Measurements from ENCODE around the gene HSPA12B.
A peak's percentile ranks its signal among the peaks of the same experiment; 100 is the strongest.
"Not testable (repeated sequence)": the region's sequence is repeated elsewhere in the genome, so short reads cannot be mapped to it uniquely, and the experiment has no call there.

Gene HSPA12B

DNA sequence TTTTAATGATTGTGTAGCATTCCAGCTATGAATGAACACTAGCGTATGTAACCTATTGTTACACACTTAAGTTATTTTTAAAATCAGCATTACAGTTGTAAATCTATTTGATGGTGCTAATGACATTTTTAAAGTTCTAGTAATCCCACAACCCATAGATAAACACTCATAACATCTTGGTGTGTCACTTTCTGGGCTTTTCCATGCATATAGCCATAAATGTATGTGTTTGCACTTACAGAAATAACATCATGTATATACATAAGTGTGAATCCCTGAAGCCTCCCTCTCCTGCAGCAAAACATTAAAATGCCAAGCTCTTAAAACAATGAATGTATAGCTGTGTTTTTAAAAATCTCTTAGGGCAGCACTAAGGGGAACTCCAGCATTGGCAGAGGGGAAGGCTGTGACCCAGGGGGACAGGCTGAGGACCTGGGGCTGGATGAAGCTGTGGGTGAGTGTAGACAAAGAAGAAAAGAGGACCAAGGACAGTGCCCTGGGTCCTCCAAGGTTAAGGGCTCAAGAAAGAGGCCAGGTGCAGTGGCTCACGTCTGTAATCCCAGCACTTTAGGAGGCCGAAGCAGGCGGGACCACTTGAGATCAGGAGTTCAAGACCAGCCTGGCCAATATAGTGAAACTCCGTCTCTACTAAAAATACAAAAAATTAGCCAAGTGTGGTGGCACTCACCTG lies 55.0 kb downstream of the HSPA12B start:
- DNase-seq (no peak), ATAC-seq (no peak)

DNA sequence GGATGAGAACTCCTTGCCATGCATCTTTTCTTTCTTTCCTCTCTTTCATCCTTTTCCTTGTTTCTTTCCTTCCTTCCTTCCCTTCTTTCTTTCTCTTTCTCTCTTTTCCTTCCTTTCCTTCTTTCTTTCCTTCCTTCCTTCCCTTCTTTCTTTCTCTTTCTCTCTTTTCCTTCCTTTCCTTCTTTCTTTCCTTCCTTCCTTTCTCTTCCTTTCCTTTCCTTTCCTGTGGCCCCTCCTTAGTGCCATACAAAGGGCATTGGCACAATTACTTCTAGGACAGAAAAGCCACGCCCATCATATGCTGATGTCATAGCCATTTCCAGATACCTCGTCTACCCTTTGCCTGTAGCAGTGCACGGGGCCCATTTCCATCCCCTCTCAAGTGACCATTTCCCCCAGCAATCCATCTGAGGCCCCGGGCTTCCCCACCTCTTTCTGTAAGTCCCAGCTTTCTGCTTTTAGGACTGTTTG lies 56.2 kb downstream of the HSPA12B start:
- DNase-seq (no peak), ATAC-seq (no peak)

DNA sequence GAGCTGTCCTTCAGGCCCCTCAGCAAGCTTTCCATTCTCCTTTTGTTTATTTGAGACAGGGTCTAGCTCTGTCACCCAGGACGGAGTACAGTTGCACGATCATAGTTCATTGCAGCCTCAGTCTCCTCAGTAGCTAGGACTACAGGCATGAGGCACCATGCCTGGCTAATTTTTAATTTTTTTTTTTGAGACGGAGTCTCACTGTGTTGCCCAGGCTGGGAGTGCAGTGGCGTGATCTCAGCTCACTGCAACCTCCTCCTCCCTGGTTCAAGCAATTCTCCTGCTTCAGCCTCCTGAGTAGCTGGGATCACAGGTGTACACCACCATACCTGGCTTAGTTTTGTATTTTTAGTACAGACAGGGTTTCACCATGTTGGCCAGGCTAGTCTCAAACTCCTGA lies 56.7 kb downstream of the HSPA12B start:
- not testable (repeated sequence) for ATAC-seq, DNase-seq

DNA sequence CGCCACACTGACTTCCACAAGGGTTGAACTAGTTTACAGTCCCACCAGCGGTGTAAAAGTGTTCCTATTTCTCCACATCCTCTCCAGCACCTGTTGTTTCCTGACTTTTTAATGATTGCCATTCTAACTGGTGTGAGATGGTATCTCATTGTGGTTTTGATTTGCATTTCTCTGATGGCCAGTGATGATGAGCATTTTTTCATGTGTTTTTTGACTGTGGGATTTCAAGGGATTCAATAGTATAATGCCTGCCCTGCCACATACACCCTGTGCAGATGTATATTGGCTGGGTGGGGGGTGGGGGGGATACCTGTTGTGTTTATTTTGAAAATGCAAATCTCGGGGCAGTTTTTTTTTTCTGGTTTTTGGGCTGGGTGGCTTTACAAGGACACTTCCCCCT lies 61.7 kb downstream of the HSPA12B start:
- ATAC-seq, DNase-seq: not testable (repeated sequence)

DNA sequence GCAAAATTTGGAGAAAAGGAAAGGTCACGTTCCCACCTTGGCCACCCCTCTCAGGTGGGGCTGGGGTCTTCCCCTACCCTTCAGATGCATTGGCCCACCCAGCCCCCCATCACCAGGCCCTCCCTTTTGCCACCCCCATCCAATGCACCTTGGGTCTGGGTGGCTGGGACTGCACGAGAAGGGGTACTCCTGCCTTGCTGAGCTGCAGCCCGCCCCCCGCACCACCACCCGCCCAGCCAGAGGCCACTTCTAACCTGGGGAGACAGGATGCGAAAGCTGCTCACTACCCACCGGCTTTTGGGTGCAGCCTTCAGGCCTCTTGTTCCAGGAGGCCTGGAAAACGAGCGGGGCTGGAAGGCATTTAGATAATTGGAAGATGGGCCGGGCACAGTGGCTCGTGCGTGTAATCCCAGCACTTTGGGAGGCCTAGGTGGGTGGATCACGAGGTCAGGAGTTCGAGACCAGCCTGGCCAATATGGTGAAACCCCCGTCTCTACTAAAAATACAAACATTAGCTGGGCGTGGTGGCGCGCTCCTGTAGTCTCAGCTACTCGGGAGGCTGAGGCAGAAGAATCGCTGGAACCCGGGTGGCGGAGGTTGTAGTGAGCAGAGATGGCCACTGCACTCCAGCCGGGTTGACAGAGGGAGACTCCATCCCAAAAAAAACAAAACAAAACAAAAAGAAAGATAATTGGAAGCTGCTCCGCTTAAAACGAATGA lies 62.4 kb downstream of the HSPA12B start:
- DNase-seq, result no peak
- no peak for ATAC-seq

DNA sequence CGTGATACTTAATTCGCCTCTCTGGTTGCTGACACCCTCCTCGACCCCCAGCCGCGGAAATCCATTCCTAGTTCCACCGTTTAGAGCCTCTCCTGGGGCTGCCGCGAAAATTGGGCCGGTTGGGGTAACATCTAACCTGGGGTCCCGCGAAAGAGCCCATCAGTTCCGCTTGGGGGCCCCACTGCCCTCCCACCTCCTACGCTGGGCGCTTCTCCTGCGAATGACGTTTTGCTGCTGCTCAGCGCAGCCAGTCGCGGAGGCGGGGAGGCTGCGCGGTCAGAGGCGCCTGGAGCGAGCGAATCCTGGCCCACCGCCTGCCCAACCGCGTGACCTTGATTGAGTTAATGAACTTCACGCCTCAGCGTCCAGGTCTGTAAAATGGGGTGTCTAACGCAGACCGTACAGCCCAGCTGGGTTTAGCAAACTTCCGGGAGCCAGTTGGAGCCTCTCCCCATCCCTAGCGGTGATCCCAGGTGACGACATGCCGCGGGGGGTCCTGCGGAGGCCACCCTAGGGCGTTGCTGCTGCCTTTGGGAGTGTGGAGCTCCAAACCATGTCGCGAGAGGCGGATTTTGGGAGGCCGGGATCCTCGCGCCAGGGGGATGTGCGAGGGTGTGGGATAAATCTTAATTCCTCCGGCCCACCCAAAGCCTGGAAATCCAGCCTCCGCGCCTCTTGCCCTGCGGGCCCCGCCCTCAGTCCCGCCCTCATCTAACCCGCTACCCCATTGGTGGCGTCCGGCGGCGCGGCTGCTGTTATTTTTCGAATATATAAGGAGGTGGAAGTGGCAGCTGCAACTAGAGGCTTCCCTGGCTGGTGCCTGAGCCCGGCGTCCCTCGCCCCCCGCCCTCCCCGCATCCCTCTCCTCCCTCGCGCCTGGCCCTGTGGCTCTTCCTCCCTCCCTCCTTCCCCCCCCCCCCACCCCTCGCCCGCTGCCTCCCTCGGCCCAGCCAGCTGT lies 63.3 kb downstream of the HSPA12B start, which contains the start of gene CDC25B:
TSS of gene CDC25B (plus strand) at position 800 of the 958 bp plus-strand sequence. CDS start 222 bp downstream, outside the sequence.
- ATAC-seq, result peak; percentile 82
- peak; percentile 92 for DNase-seq

DNA sequence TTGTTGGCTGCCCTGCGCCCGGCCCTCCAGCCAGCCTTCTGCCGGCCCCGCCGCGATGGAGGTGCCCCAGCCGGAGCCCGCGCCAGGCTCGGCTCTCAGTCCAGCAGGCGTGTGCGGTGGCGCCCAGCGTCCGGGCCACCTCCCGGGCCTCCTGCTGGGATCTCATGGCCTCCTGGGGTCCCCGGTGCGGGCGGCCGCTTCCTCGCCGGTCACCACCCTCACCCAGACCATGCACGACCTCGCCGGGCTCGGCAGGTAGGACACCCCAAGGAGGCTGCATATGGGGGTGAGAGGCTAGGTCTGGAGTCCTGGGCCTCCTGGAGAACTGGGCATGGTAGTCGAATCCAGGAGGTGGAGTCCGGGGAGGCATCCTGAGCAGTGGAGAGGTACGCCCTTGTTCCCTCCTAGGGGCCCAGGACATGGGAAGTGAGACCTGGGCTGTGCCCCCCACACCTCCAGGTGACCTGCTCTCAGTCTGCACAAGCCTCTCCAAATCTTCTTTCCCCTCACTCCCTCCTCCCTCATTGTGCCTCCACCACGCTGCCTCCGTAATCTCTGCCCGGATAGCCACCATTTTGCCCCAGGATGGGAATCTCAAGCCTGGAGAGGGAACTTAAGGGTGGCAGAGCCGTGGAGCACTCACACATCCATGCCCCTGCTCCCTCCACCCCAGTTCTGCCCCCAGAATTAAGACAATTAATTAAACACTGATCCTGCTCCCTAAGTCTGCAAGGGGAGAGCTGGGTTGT lies 64.2 kb downstream of the HSPA12B start:
- DNase-seq (no peak), ATAC-seq (no peak)

DNA sequence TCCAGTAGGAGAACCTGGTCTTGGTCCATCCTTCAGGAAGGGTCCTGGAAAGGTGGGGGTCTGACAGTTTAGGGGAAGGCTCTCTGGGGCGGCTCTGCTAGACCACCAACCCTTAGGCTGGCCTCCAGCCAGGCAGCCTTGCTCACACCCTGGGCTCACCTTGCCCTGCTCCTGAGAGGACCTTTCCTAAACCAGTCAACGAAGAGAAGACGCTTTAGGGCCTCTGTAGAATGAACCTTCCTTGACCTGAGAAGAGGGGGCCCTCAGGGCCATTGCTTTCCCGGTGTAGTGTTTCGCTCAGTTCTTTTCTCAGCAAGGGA lies 64.7 kb downstream of the HSPA12B start:
- no peak for DNase-seq
- no peak for ATAC-seq

DNA sequence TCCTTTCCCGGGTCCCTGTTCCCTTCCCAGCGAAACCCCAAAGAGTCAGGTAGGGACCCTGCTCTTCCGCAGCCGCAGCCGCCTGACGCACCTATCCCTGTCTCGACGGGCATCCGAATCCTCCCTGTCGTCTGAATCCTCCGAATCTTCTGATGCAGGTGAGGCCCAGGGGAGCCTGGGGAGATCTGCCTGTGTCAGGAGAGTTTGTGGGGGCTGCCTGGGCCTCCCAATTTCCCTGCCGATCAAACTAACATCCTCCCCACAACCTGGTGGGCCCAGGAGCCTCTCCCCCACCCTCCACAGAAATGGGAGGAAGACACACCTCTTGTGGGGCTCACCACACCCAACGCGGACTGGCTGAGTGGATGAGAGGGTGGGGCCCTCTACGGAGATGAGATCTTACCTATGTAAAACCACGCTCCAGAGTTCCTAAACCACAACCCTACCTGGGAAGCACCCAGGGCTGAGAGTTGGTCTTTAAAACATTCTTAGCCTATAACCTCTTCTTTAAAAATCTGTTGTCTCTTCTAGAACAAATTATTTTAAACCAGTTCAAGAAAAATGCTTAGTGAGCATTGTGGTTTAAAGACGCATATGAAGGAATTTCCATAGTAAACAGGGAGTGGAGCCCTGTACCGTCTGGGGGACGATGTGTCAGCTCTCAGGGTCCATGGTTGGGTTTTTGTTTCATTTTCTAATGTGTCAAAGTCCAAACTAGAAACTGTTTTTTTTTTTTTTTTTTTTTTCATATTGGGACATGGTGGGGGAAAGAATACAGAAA lies 65.3 kb downstream of the HSPA12B start:
- DNase-seq (peak; percentile 60), ATAC-seq (peak; percentile 41)

DNA sequence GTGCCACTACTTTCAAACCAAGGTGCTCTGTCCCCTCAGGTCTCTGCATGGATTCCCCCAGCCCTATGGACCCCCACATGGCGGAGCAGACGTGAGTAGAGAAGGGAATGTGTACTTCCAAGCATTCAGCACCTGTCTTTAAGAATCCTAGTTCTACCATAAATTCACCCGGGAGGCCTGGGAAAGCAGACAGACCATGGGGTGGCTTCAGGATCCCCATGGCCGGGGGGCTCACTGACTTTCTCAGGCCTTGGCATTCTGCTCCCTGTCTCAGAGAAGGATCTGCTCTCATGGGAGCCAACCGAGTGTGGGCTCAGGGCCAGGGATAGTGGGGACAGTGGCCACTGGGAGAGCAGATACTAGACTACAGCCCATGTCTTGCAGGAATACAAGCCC lies 65.9 kb downstream of the HSPA12B start:
- ATAC-seq, result no peak
- DNase-seq, result no peak

DNA sequence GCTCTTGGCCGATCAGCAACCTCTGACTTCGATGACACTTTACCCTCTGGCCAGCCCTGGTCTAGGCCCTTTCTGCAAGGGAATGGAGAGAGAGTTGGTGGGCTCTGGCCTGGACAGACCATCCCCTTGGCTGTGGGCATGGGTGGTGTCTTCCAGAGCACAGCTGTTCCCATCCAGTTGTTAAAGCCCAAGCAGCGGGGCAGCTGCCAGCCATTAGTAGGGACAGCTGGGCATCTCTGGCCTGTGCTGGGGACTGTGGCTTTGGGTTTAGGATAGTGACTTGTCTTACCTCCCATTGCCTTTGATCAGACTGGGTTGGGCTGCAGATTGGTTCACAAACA lies 66.4 kb downstream of the HSPA12B start:
- ATAC-seq (no peak), DNase-seq (no peak)

DNA sequence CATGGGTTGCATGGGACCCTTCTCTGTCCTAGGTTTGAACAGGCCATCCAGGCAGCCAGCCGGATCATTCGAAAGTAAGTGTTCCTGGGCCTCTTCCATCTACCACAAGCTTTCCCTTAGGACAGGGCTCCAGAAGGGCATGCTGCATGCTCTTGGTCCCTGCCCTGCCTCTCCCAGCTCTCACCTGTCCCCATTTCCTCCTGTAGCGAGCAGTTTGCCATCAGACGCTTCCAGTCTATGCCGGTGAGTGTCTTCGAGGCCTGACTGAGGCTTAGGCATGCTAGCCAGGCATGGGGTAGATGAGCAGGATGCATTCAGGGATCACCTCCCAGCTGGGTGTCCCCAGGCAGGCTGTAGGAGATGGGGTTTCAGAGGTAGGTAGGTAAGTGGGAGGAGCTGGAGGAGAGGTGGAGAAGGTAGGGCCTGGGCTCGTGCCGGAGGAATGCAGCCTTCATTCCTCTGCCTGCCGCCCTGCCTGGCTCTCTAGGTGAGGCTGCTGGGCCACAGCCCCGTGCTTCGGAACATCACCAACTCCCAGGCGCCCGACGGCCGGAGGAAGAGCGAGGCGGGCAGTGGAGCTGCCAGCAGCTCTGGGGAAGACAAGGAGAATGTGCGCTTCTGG lies 67.9 kb downstream of the HSPA12B start:
- no peak for DNase-seq
- ATAC-seq, result no peak

DNA sequence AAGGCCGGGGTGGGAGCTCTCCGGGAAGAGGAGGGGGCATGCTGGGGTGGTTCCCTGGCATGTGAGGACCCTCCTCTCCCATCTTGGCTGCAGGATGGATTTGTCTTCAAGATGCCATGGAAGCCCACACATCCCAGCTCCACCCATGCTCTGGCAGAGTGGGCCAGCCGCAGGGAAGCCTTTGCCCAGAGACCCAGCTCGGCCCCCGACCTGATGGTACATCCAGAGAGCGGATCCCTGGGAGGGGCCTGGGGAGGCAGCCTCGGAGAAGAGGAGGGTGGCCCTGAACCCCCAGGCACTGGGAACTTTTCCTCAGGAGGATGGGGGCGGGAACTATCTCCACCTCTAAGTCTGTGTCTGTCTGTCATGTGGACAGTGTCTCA lies 68.4 kb downstream of the HSPA12B start:
- ATAC-seq, result no peak
- DNase-seq, result no peak

DNA sequence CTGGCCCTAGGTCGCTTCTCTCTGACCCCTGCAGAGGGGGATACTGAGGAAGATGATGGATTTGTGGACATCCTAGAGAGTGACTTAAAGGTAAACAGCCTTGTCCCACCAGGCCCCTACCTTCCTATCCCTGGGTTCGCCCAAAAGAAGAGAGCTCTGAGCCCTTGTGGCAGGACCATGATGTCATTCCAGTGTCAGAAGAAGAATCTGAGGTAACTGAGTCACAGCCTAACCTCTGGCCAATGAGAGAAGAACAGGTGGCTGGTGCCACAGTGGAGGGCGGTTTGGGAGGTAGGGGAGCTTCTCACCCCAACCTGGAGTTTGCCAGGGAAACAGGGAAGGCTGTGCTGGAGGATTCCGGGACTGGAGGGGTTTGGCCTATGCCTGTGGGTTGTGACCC lies 68.8 kb downstream of the HSPA12B start:
- ATAC-seq (no peak), DNase-seq (no peak)

DNA sequence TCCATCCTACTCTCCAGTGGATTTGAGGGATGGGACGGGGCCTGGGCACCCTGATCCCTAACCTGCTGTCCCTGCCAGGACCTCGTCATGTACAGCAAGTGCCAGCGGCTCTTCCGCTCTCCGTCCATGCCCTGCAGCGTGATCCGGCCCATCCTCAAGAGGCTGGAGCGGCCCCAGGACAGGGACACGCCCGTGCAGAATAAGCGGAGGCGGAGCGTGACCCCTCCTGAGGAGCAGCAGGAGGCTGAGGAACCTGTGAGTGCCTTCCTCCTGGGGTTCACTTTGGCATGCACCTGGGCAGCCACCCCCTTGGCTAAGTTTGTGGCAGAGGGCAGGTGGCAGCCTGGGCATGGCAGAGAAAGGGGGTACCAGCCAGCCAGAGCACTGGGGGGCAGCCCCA lies 69.4 kb downstream of the HSPA12B start:
- ATAC-seq, result no peak
- DNase-seq, result no peak
